ENCODE data around the gene GOLT1A.

GOLT1A gene

DNA sequence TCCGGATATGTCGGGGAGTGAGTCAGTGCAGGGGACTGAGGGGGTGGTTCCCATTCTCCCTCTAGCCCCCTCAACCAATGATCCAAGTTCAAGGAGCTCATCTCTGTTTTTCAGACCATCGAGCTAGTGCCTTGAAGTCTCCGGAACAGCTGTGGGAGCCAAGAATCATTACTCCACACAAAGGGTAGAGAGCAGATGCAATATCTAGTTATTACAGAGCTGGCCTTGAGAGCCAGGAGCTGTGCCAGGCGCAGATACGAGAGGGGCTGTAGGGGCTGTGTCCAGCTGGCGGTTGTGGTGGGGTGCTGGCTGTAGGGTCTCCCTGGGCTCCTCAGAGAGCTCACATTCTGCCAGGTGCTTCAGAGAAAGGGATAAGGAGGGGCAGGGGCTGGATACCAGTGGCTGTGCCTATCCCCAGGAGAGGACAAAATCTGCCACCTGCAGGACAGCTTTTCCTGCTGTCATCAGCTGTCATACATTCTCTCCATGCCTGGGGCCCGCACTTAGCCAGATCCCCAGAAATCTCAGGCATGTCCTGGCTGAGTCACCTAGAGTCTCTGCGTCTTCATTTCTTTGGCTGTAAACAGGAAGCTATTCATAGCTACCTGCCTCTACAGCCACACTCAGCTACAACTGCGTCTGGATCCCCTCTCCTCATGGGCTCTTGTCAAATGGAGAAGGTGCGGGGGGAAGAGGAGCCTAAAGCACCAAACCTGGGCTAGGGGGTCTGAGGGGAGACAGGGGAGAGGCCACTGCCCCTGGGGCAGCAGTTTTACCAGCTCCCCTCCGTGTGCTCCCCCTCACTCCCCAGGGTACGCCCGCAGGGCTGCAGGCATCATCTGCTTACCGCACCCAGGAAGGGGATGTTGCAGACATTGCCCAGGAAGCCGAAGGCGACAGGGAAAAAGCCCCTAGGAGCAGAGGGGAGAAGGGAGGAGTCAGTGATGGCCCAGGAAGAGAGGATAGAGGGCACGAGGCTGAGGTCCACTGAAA is 15.1 kb downstream of the GOLT1A start:
- TF ChIP-seq CTCF (IDR thresholded peaks at IDR 0.05; ENCODE audit: borderline replicate concordance, extremely low read depth, low read length, poor library complexity, severe bottlenecking) (no peak), EZH2 (IDR thresholded peaks at IDR 0.05; ENCODE audit: borderline replicate concordance, low read depth, low read length, severe bottlenecking) (no peak)
- Histone ChIP-seq H3K27ac (ENCODE audit: low read length) (no peak overlapping the region), H2AFZ (ENCODE audit: low read depth, low read length) (no peak overlapping the region), H3K27me3 (ENCODE audit: insufficient read depth, low read length, poor library complexity) (peaks cover 9% of the 10 kb centered on the region), H4K20me1 (ENCODE audit: insufficient read depth, low read length) (no peaks in the 10 kb centered on the region; the same call in 1 of the 2 replicates), H3K9ac (ENCODE audit: low read depth, low read length) (no peak overlapping the region), H3K9me3 (ENCODE audit: insufficient read depth, low read length, severe bottlenecking) (no peaks in the 10 kb centered on the region), H3K4me3 (ENCODE audit: low read depth in 1 of 2, low read length in 2 of 2) (no peak overlapping the region), H3K4me1 (ENCODE audit: insufficient read depth, low read length) (peaks cover 3% of the 10 kb centered on the region), H3K36me3 (ENCODE audit: insufficient read depth, low read length) (no peaks in the 10 kb centered on the region), H3K4me2 (ENCODE audit: insufficient read depth, low read length) (no peak overlapping the region), H3K79me2 (ENCODE audit: insufficient read depth, low read length) (no peaks in the 10 kb centered on the region)
- ATAC-seq (ENCODE audit: insufficient read depth, low read depth): no peak
- DNase-seq: no peak

DNA sequence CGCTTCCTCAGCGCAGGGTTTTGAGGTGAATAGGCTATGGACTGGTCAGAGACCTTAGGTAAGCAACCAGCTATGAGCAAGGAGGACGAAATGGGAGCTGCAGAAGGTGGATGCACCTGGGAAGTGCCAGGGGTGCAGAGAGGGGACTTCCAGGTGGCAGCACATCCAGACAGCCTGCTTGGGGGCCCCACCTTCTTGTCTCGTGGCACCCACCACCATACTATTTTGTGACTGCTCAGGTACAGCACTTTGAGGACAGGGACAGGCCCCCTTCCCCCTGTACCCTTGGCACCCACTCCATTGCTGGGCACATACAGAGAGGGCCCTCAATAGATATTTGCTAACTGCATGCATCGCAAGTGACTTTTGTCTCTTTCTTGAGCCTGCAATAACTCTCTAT is 16.7 kb downstream of the GOLT1A start:
- H2AFZ ChIP-seq (ENCODE audit: low read depth, low read length): no peak overlapping the region
- TF ChIP-seq EZH2 (IDR thresholded peaks at IDR 0.05; ENCODE audit: borderline replicate concordance, low read depth, low read length, severe bottlenecking): no peak
- TF ChIP-seq CTCF (IDR thresholded peaks at IDR 0.05; ENCODE audit: borderline replicate concordance, extremely low read depth, low read length, poor library complexity, severe bottlenecking): no peak
- DNase-seq (no peak), ATAC-seq (ENCODE audit: insufficient read depth, low read depth) (no peak)
- peaks cover 3% of the 10 kb centered on the region for H3K4me1 ChIP-seq (ENCODE audit: insufficient read depth, low read length)
- no peak overlapping the region for H3K4me2 ChIP-seq (ENCODE audit: insufficient read depth, low read length)
- no peaks in the 10 kb centered on the region; the same call in 1 of the 2 replicates for H4K20me1 ChIP-seq (ENCODE audit: insufficient read depth, low read length)
- H3K27me3 ChIP-seq (ENCODE audit: insufficient read depth, low read length, poor library complexity): peaks cover 6% of the 10 kb centered on the region
- H3K9ac ChIP-seq (ENCODE audit: low read depth, low read length): no peak overlapping the region
- no peak overlapping the region for H3K27ac ChIP-seq (ENCODE audit: low read length)
- H3K36me3 ChIP-seq (ENCODE audit: insufficient read depth, low read length): no peaks in the 10 kb centered on the region
- no peaks in the 10 kb centered on the region for H3K9me3 ChIP-seq (ENCODE audit: insufficient read depth, low read length, severe bottlenecking)
- H3K79me2 ChIP-seq (ENCODE audit: insufficient read depth, low read length): no peaks in the 10 kb centered on the region
- H3K4me3 ChIP-seq (ENCODE audit: low read depth in 1 of 2, low read length in 2 of 2): no peak overlapping the region

DNA sequence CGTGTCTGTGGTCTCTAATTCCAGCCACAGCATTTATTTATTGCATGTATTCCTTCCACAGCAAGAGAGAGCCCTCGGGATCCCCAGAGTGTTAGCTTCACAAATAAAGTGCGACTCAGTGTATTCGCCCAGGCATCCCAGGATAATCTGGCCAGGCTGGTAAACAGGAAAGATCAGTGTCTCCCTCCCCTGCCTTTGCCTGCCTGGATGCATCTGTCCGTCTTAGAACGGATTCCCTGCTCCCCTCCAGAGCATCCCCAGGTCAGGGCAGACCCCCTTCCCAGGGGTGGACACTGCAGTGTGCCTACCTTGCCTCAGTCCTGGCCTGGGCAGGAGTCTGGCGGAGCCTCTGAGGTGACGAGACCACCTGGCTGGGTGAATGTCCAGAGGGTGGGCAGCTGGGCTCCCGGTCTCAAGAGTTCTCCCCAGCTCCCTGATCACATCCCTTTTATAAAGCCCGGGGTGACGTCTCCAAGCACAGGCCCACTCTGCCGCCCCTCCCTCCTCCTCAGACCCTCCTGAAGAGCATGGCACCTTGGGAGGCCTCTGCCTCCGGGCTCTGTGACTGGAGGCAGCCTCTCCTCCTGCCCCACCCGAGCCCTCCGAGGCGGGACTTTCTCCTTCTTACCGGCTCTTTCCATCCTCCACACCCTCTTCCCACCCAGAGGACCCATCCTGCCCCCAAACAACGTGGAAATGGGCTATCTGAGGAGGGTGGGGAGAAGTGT is 17.6 kb downstream of the GOLT1A start, which contains the start of gene KISS1:
TSS of gene KISS1 (minus strand) at position 424 of the 728 bp plus-strand sequence. CDS start 3,615 bp downstream, outside the sequence.
- Histone ChIP-seq H3K4me1 (ENCODE audit: insufficient read depth, low read length) (peaks cover 3% of the 10 kb centered on the region), H3K9me3 (ENCODE audit: insufficient read depth, low read length, severe bottlenecking) (no peaks in the 10 kb centered on the region), H3K4me3 (ENCODE audit: low read depth in 1 of 2, low read length in 2 of 2) (no peak within 1 kb of the TSS), H3K27me3 (ENCODE audit: insufficient read depth, low read length, poor library complexity) (peaks cover 14% of the 10 kb centered on the region), H3K27ac (ENCODE audit: low read length) (no peak within 1 kb of the TSS), H3K4me2 (ENCODE audit: insufficient read depth, low read length) (no peak within 1 kb of the TSS), H2AFZ (ENCODE audit: low read depth, low read length) (no peak within 1 kb of the TSS), H3K36me3 (ENCODE audit: insufficient read depth, low read length) (no peaks in the 10 kb centered on the region), H3K9ac (ENCODE audit: low read depth, low read length) (no peak within 1 kb of the TSS), H3K79me2 (ENCODE audit: insufficient read depth, low read length) (no peaks in the 10 kb centered on the region), H4K20me1 (ENCODE audit: insufficient read depth, low read length) (no peaks in the 10 kb centered on the region; the same call in 1 of the 2 replicates)
- DNase-seq: no peak
- TF ChIP-seq EZH2 (IDR thresholded peaks at IDR 0.05; ENCODE audit: borderline replicate concordance, low read depth, low read length, severe bottlenecking) (no peak), CTCF (IDR thresholded peaks at IDR 0.05; ENCODE audit: borderline replicate concordance, extremely low read depth, low read length, poor library complexity, severe bottlenecking) (no peak)
- ATAC-seq (ENCODE audit: insufficient read depth, low read depth): no peak
